HCT116 (cell line): ENCODE data around the gene C11orf42. TPM values are rescaled to one million over a fixed set of nuclear protein-coding genes. Genes with fewer than 3 reads are reported as not detected.

Experiments used
- ATAC-seq: fragments of 200-7000 bp; cut with Tn5 transposase; 2 replicates; pipeline ENCODE4 v1.9.1; 2020; ENCODE audit warnings: mild to moderate bottlenecking, moderate library complexity
- BruUV-seq: library from RNA; stranded (reverse); fragments of 400-500 nt; replicated peaks from 2 replicates; lab custom pipeline; 2021; lab: Mats Ljungman, UMichigan
- CTCF ChIA-PET: fragments of 300-600 bp; sonication (Branson Sonifier 250); formaldehyde crosslinking; loops from one replicate; lab custom pipeline; 2021; ENCODE audit warnings: antibody characterized with exemption; lab: Charles Lee
- POLR2A ChIA-PET: fragments of 300-600, 350-600 bp; sonication (Branson Sonifier 250); formaldehyde crosslinking; loops from one replicate; lab custom pipeline; 2021; ENCODE audit warnings: antibody characterized with exemption; lab: Charles Lee
- RAD21 ChIA-PET, 2 experiments: fragments of 300-600 bp; sonication (Branson Sonifier 250); formaldehyde crosslinking; loops; one replicate each; lab custom pipeline; 2023; ENCODE audit warnings: low total read pairs in 2 of 2; ENCODE audit not compliant: uncharacterized antibody in 2 of 2, unreplicated experiment in 2 of 2, low non-redundant PET in 1 of 2; lab: Charles Lee
- DNase-seq: peaks from one replicate; pipeline ENCODE4 v3.0.0-alpha.2; 2010; ENCODE audit warnings: low read depth, low spot score
- H2AFZ ChIP-seq: fragments of 200-600 bp; shearing (Covaris generic), sonication (generic); 2 replicates; pipeline ENCODE4 v1.6.1; 2017; ENCODE audit warnings: low read depth, mixed run types, mixed read lengths, antibody characterized with exemption, low read length; ENCODE audit not compliant: poor library complexity, severe bottlenecking
- H3K27ac ChIP-seq: 2 replicates; pipeline ENCODE4 v1.5.1; 2012; ENCODE audit warnings: low read depth, low read length
- H3K27me3 ChIP-seq: fragments of 200-600 bp; sonication (generic); 2 replicates; pipeline ENCODE4 v1.6.1; 2016; ENCODE audit warnings: mixed run types, low read length, mixed read lengths; ENCODE audit not compliant: insufficient read depth
- H3K36me3 ChIP-seq, 2 experiments: fragments of 200-500 bp in 1 of 2; fragments of 200-600 bp in 1 of 2; sonication (Bioruptor generic) in 1 of 2; sonication (generic) in 1 of 2; 2 replicates each; pipeline versions ENCODE4 v1.5.1 to v1.6.1; 2014 to 2016; ENCODE audit warnings: low read length in 2 of 2, inconsistent platforms in 1 of 2, mixed read lengths in 1 of 2, mixed run types in 1 of 2; ENCODE audit not compliant: insufficient read depth in 2 of 2, control insufficient read depth in 1 of 2
- H3K4me1 ChIP-seq, 2 experiments: fragments of 200-600 bp in 1 of 2; sonication (generic) in 1 of 2; 2 replicates each; pipeline versions ENCODE4 v1.5.1 to v1.6.1; 2012 to 2017; ENCODE audit warnings: low read length in 2 of 2, inconsistent platforms in 1 of 2, mild to moderate bottlenecking in 1 of 2, mixed read lengths in 1 of 2, mixed run types in 1 of 2, moderate library complexity in 1 of 2; ENCODE audit not compliant: insufficient read depth in 2 of 2, control insufficient read depth in 1 of 2
- H3K4me2 ChIP-seq: fragments of 200-600 bp; sonication (generic); 2 replicates; pipeline ENCODE4 v1.6.1; 2017; ENCODE audit warnings: mixed run types, low read length, mixed read lengths
- H3K4me3 ChIP-seq, 2 experiments: fragments of 200-600 bp in 1 of 2; sonication (generic) in 1 of 2; replicated peaks in 1 of 2; 2 replicates each; pipeline ENCODE4 v1.5.1; 2011 to 2016; ENCODE audit warnings: low read length in 2 of 2, control low read depth in 1 of 2, low read depth in 1 of 2, mild to moderate bottlenecking in 1 of 2, mixed read lengths in 1 of 2, mixed run types in 1 of 2
- H3K79me2 ChIP-seq: fragments of 200-600 bp; sonication (generic); 2 replicates; pipeline ENCODE4 v1.6.1; 2017; ENCODE audit warnings: mild to moderate bottlenecking, mixed run types, low read length, moderate library complexity, mixed read lengths; ENCODE audit not compliant: insufficient read depth
- H3K9ac ChIP-seq: fragments of 200-600 bp; sonication (generic); 2 replicates; pipeline ENCODE4 v1.6.1; 2016; ENCODE audit warnings: low read length, mixed read lengths
- H3K9me2 ChIP-seq: fragments of 200-600 bp; sonication (generic), shearing (Covaris generic); 2 replicates; pipeline ENCODE4 v1.6.1; 2017; ENCODE audit warnings: mixed run types, mild to moderate bottlenecking, moderate library complexity; ENCODE audit not compliant: insufficient read depth
- H3K9me3 ChIP-seq, 2 experiments: fragments of 200-500 bp in 1 of 2; fragments of 200-600 bp in 1 of 2; sonication (Bioruptor generic) in 1 of 2; sonication (generic) in 1 of 2; 2 replicates each; pipeline ENCODE4 v1.6.1; 2014 to 2017; ENCODE audit warnings: low read length in 2 of 2, mixed read lengths in 2 of 2, inconsistent platforms in 1 of 2, low read depth in 1 of 2, mild to moderate bottlenecking in 1 of 2, mixed run types in 1 of 2, moderate library complexity in 1 of 2; ENCODE audit not compliant: control insufficient read depth in 1 of 2, insufficient read depth in 1 of 2
- H4K20me1 ChIP-seq: fragments of 200-600 bp; sonication (generic), shearing (Covaris generic); 2 replicates; pipeline ENCODE4 v1.6.1; 2017; ENCODE audit warnings: mixed run types, mild to moderate bottlenecking, moderate library complexity; ENCODE audit not compliant: insufficient read depth
- CBX3 ChIP-seq: IDR thresholded peaks from 2 replicates; pipeline ENCODE4 v1.6.1; 2012; ENCODE audit warnings: low read depth
- CEBPB ChIP-seq: IDR thresholded peaks from 2 replicates; pipeline ENCODE4 v1.6.1; 2012; ENCODE audit warnings: low read depth
- EGR1 ChIP-seq: IDR thresholded peaks from 2 replicates; pipeline ENCODE4 v1.6.1; 2012; ENCODE audit warnings: low read depth
- ELF1 ChIP-seq: IDR thresholded peaks from 2 replicates; pipeline ENCODE4 v1.6.1; 2012; ENCODE audit warnings: low read depth, borderline replicate concordance
- EZH2 ChIP-seq: fragments of 200-600 bp; sonication (generic); IDR thresholded peaks from 2 replicates; pipeline ENCODE4 v1.6.1; 2017; ENCODE audit warnings: antibody characterized with exemption, mixed run types
- JUND ChIP-seq: IDR thresholded peaks from 2 replicates; pipeline ENCODE4 v1.6.1; 2012
- POLR2AphosphoS5 ChIP-seq: IDR thresholded peaks from 2 replicates; pipeline ENCODE4 v1.6.1; 2011; ENCODE audit warnings: mild to moderate bottlenecking, low read depth, low read length, moderate library complexity
- SP1 ChIP-seq: IDR thresholded peaks from 2 replicates; pipeline ENCODE4 v1.6.1; 2012; ENCODE audit warnings: low read depth
- TCF7L2 ChIP-seq: IDR thresholded peaks from 2 replicates; pipeline ENCODE4 v1.7.0; 2011; ENCODE audit warnings: borderline replicate concordance, inconsistent platforms; ENCODE audit not compliant: insufficient read depth, insufficient read length; ENCODE audit errors: extremely low read depth
- intact Hi-C: fragments of 100-400 bp; cut with micrococcal nuclease; formaldehyde crosslinking; loops from 2 replicates; pipeline ENCODE4 v1.10.0; 2022
- total RNA-seq: library from RNA; stranded (reverse); gene quantifications from one replicate; pipeline ENCODE4 v1.2.1, GENCODE V29; 2021; ENCODE audit not compliant: unreplicated experiment
- TF ChIP-seq, protein P1 (sequence below): IDR thresholded peaks from 2 replicates; pipeline ENCODE4 v1.6.1; 2012; ENCODE audit warnings: low read depth
- TF ChIP-seq, protein P2 (sequence below): IDR thresholded peaks from 2 replicates; pipeline ENCODE4 v1.6.1; 2011; ENCODE audit warnings: mild to moderate bottlenecking, low read length, moderate library complexity; ENCODE audit not compliant: insufficient replicate concordance; ENCODE audit errors: extremely low read depth
- TF ChIP-seq, protein P3 (sequence below): IDR thresholded peaks from 2 replicates; pipeline ENCODE4 v1.6.1; 2012

C11orf42 gene
- total RNA-seq, 1 experiment from 2014 or later, result not detected

DNA sequence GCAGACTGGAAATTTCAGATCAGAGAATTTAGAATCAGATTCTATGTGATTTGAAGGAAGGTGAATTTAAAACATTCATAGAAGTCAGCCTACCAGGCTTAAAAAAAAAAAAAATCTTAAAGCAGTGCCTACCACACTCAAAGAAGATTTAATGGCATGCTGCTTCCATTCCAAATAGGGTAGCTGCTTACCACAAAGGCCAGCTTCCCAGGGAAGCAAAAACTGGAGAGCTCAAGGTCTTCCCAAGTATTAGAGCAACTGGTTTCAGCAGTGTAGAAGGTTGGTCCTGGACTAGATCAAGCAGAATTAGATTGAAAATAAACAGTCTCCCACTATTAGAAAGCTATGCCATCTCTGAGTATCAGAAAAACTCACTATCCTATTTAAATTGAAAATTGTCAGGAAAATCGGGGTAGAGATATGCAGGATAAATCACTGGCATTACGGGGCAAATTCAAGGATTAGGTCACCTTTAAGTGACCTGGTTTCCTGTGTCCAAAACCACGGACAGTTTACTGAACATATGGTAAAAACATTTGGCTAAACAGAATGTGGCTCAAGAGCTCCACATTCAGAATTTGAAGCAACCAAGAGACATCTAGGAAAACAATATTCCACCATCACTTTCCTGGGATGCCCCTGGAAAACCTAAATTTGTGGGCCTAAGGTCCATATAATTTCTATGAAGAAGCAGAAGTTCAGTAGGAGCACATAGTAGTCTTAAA lies 1.3 kb downstream of the C11orf42 start:
- H3K4me3 ChIP-seq, result no peak overlapping the region
- peaks cover under 1 to 4% of the 10 kb centered on the region in 2 experiments; a peak in 3 of 4 replicates for H3K36me3 ChIP-seq
- CTCF ChIA-PET, result no interaction called here
- intact Hi-C loops, result no loop called here
- H2AFZ ChIP-seq, result no peak overlapping the region
- no peaks in the 10 kb centered on the region for H3K27me3 ChIP-seq
- H3K9ac ChIP-seq, result no peak overlapping the region
- no peak overlapping the region for H3K27ac ChIP-seq
- DNase-seq (no peak), ATAC-seq (no peak)
- no peaks in the 10 kb centered on the region for H3K4me1 ChIP-seq
- H4K20me1 ChIP-seq, result no peaks in the 10 kb centered on the region
- TF ChIP-seq SP1 (no peak), POLR2AphosphoS5 (no peak), CEBPB (no peak), TCF7L2 (no peak), CBX3 (no peak), JUND (no peak), EGR1 (no peak), ELF1 (no peak), EZH2 (no peak)
- TF ChIP-seq, protein P1, sequence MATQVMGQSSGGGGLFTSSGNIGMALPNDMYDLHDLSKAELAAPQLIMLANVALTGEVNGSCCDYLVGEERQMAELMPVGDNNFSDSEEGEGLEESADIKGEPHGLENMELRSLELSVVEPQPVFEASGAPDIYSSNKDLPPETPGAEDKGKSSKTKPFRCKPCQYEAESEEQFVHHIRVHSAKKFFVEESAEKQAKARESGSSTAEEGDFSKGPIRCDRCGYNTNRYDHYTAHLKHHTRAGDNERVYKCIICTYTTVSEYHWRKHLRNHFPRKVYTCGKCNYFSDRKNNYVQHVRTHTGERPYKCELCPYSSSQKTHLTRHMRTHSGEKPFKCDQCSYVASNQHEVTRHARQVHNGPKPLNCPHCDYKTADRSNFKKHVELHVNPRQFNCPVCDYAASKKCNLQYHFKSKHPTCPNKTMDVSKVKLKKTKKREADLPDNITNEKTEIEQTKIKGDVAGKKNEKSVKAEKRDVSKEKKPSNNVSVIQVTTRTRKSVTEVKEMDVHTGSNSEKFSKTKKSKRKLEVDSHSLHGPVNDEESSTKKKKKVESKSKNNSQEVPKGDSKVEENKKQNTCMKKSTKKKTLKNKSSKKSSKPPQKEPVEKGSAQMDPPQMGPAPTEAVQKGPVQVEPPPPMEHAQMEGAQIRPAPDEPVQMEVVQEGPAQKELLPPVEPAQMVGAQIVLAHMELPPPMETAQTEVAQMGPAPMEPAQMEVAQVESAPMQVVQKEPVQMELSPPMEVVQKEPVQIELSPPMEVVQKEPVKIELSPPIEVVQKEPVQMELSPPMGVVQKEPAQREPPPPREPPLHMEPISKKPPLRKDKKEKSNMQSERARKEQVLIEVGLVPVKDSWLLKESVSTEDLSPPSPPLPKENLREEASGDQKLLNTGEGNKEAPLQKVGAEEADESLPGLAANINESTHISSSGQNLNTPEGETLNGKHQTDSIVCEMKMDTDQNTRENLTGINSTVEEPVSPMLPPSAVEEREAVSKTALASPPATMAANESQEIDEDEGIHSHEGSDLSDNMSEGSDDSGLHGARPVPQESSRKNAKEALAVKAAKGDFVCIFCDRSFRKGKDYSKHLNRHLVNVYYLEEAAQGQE, result no peak
- TF ChIP-seq, protein P2, sequence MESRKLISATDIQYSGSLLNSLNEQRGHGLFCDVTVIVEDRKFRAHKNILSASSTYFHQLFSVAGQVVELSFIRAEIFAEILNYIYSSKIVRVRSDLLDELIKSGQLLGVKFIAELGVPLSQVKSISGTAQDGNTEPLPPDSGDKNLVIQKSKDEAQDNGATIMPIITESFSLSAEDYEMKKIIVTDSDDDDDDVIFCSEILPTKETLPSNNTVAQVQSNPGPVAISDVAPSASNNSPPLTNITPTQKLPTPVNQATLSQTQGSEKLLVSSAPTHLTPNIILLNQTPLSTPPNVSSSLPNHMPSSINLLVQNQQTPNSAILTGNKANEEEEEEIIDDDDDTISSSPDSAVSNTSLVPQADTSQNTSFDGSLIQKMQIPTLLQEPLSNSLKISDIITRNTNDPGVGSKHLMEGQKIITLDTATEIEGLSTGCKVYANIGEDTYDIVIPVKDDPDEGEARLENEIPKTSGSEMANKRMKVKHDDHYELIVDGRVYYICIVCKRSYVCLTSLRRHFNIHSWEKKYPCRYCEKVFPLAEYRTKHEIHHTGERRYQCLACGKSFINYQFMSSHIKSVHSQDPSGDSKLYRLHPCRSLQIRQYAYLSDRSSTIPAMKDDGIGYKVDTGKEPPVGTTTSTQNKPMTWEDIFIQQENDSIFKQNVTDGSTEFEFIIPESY, result no peak
- TF ChIP-seq, protein P3, sequence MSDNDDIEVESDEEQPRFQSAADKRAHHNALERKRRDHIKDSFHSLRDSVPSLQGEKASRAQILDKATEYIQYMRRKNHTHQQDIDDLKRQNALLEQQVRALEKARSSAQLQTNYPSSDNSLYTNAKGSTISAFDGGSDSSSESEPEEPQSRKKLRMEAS, result no peak
- no peaks in the 10 kb centered on the region for H3K79me2 ChIP-seq
- H3K9me2 ChIP-seq, result no peaks in the 10 kb centered on the region
- no peaks in the 10 kb centered on the region for H3K9me3 ChIP-seq
- H3K4me2 ChIP-seq, result no peak overlapping the region
- POLR2A ChIA-PET, result no interaction called here
- RAD21 ChIA-PET, result no interaction called here
- BruUV-seq, result no TSS peak
